Measurements from ENCODE around the gene GRIN2A. TPM values are rescaled to one million over a fixed set of nuclear protein-coding genes. Genes with fewer than 3 reads are reported as not detected.

GRIN2A gene
- total and polyA plus RNA-seq, 2 of the 8 experiments (the other 6 are each of a cell fraction or from before 2014, with no cell fraction given), result 0.18 to 1.8 TPM

GRCh38 chr16:9808210-9808609 lies 374.0 kb downstream of the GRIN2A start:
- Histone ChIP-seq H3K79me1 (ENCODE audit: low read depth, low read length) (no peaks in the 10 kb centered on the region), H3K23me2 (ENCODE audit: low read depth, low read length) (no peaks in the 10 kb centered on the region), H3K23ac (ENCODE audit: insufficient read length) (no peak overlapping the region), H2BK5ac (ENCODE audit: low read depth, low read length) (no peak overlapping the region), H3K27ac (ENCODE audit: low read depth, low read length) (no peak overlapping the region), H3K4me3 (ENCODE audit: extremely low read depth in 1 of 4, insufficient read depth in 2 of 4, low read depth in 3 of 4, low read length in 4 of 4) (no peak overlapping the region), H3K4ac (replicated peaks; ENCODE audit: insufficient read length, low read depth, low read length) (no peak overlapping the region), H2AK5ac (ENCODE audit: low read depth, low read length) (no peak overlapping the region), H4K5ac (ENCODE audit: insufficient read length, low read depth, low read length) (no peak overlapping the region), H3K56ac (replicated peaks; ENCODE audit: insufficient read length, low read depth, low read length) (no peak overlapping the region), H3K4me1 (replicated peaks in 1 of 4; ENCODE audit: control insufficient read depth in 3 of 4, insufficient read depth in 4 of 4, low read length in 3 of 4) (no peaks in the 10 kb centered on the region), H2BK15ac (ENCODE audit: low read length) (no peak overlapping the region), H3K18ac (ENCODE audit: extremely low read depth, low read length) (no peak overlapping the region), H3K14ac (ENCODE audit: insufficient read length) (no peak overlapping the region), H3K27me3 (replicated peaks in 1 of 4; ENCODE audit: control insufficient read depth in 3 of 4, extremely low read depth in 1 of 4, insufficient read depth in 3 of 4, low read length in 3 of 4) (no peaks in the 10 kb centered on the region), H4K8ac (ENCODE audit: extremely low read depth, insufficient read depth, low read length) (no peak overlapping the region), H3K36me3 (ENCODE audit: control insufficient read depth in 2 of 4, insufficient read depth in 4 of 4, low read length in 3 of 4) (peaks cover 0 to 13% (median 2%) of the 10 kb centered on the region in 4 experiments; a peak in 2 of 8 replicates), H3K9ac (replicated peaks in 1 of 4; ENCODE audit: extremely low read depth in 1 of 4, low read depth in 3 of 4, low read length in 3 of 4) (no peak overlapping the region), H4K91ac (replicated peaks; ENCODE audit: insufficient read length, low read length) (no peak overlapping the region), H2AFZ (ENCODE audit: low read length) (no peak overlapping the region), H3K9me3 (ENCODE audit: insufficient read depth in 2 of 2, low read depth in 1 of 2, low read length in 1 of 2) (no peaks in the 10 kb centered on the region), H2BK20ac (ENCODE audit: low read length) (no peak overlapping the region), H2BK12ac (ENCODE audit: low read depth, low read length) (no peak overlapping the region), H4K20me1 (replicated peaks in 1 of 2; ENCODE audit: control insufficient read depth in 1 of 2, insufficient read depth in 2 of 2, low read length in 2 of 2) (no peaks in the 10 kb centered on the region), H3K4me2 (ENCODE audit: insufficient read depth in 1 of 2, low read depth in 2 of 2, low read length in 2 of 2) (no peak overlapping the region), H2BK120ac (replicated peaks; ENCODE audit: low read depth, low read length) (no peak overlapping the region), H3K79me2 (ENCODE audit: control insufficient read depth in 1 of 2, insufficient read depth in 2 of 2, low read length in 2 of 2) (no peaks in the 10 kb centered on the region)
- 90% methylated on average over 5 of the region's 5 CpGs; no CpG with 5 or more reads in 1 of the 2 experiments for WGBS, 2 experiments (ENCODE audit: extremely low coverage in 1 of 2, insufficient coverage in 1 of 2, insufficient read length in 1 of 2, insufficient replicate concordance in 2 of 2, low coverage in 1 of 2, low lambda C conversion rate in 2 of 2, missing lambda C conversion rate in 1 of 2)
- no peak for DNase-seq (ENCODE audit: low read depth in 1 of 2, low spot score in 2 of 2)
- CTCF ChIA-PET (ENCODE audit: partially characterized antibody), result interaction anchor here (1.2 kb wide), 1 partner anchor 113 kb away, joined by 4 read pairs; no protein-coding TSS in a partner anchor
- no peak for FAIRE-seq
- POLR2A ChIA-PET (ENCODE audit: partially characterized antibody), result no interaction called here
